Measurements from ENCODE around the gene ZNF331.

DNA sequence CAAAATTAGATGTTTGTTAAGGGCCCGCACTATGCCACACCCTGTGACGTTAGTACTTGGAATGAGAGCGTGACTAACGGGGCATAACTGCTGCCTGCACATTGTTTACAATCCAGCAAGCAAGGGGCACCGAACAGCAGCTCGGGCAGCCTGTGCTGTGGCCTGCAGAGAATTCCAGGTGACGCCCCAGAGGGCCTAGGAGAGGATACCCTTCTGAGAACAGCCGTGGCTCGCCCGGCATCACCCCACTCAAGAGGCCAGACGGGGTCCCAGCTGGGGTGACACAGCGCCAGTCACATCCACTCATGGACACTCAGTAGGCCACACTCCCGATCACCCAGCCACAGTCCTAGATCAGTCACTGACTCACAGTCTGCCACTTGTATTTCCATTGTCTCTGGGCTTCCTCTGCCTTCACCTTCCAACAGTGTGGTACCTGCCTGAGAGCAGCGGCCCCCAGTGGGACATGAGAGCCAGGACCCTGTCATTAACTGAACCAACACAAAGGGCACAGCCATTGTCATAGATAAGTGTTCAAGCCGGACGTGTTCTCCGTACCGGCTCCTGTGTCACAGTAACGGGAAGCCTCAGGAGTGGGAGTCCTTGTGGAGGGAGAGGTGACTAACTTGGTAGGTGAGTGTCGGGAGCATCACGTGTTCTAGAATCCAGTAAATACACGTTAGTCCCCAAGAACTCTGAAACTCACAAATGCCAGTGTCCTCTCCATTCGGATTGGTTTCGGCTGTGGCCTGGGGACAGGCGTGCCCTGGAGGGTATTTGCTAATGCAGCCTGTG is 7.5 kb downstream of the ZNF331 start:
- TF ChIP-seq, protein P1, sequence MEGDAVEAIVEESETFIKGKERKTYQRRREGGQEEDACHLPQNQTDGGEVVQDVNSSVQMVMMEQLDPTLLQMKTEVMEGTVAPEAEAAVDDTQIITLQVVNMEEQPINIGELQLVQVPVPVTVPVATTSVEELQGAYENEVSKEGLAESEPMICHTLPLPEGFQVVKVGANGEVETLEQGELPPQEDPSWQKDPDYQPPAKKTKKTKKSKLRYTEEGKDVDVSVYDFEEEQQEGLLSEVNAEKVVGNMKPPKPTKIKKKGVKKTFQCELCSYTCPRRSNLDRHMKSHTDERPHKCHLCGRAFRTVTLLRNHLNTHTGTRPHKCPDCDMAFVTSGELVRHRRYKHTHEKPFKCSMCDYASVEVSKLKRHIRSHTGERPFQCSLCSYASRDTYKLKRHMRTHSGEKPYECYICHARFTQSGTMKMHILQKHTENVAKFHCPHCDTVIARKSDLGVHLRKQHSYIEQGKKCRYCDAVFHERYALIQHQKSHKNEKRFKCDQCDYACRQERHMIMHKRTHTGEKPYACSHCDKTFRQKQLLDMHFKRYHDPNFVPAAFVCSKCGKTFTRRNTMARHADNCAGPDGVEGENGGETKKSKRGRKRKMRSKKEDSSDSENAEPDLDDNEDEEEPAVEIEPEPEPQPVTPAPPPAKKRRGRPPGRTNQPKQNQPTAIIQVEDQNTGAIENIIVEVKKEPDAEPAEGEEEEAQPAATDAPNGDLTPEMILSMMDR (conservative IDR thresholded peaks at IDR 0.05): no peak
- TF ChIP-seq ZFX (IDR thresholded peaks at IDR 0.05): no peak

Measured in C4-2B (cell line).